Ishikawa (cell line): Measurements from ENCODE around the gene HSD17B4.

ENCODE experiments used
- EGR1 ChIP-seq: IDR thresholded peaks from 2 replicates; pipeline ENCODE4 v1.6.1; 2012
- EP300 ChIP-seq: IDR thresholded peaks from 2 replicates; pipeline ENCODE4 v1.6.1; 2012; ENCODE audit warnings: borderline replicate concordance
- FOXM1 ChIP-seq: IDR thresholded peaks from 2 replicates; pipeline ENCODE4 v1.6.1; 2012; ENCODE audit warnings: low read depth, borderline replicate concordance
- MAX ChIP-seq: IDR thresholded peaks from 2 replicates; pipeline ENCODE4 v1.6.1; 2012
- NFIC ChIP-seq: IDR thresholded peaks from 2 replicates; pipeline ENCODE4 v1.6.1; 2012
- RAD21 ChIP-seq: IDR thresholded peaks from 2 replicates; pipeline ENCODE4 v1.6.1; 2012; ENCODE audit warnings: low read depth
- REST ChIP-seq: IDR thresholded peaks from 2 replicates; pipeline ENCODE4 v1.6.1; 2012; ENCODE audit warnings: low read depth, mild to moderate bottlenecking
- TAF1 ChIP-seq: IDR thresholded peaks from 2 replicates; pipeline ENCODE4 v1.6.1; 2012; ENCODE audit warnings: low read depth, mild to moderate bottlenecking
- TCF12 ChIP-seq: IDR thresholded peaks from 2 replicates; pipeline ENCODE4 v1.6.1; 2012; ENCODE audit warnings: low read depth
- USF1 ChIP-seq: IDR thresholded peaks from 2 replicates; pipeline ENCODE4 v1.6.1; 2012
- YY1 ChIP-seq: IDR thresholded peaks from 2 replicates; pipeline ENCODE4 v1.6.1; 2012; ENCODE audit warnings: low read depth
- ZBTB7A ChIP-seq: IDR thresholded peaks from 2 replicates; pipeline ENCODE4 v1.6.1; 2012; ENCODE audit warnings: low read depth

GRCh38 chr5:119483155-119483554, 30.9 kb downstream of the HSD17B4 start:
- TF ChIP-seq TAF1 (no peak), MAX (no peak), NFIC (no peak), TCF12 (no peak), RAD21 (no peak), USF1 (no peak), YY1 (no peak), EP300 (no peak), REST (no peak), EGR1 (no peak), FOXM1 (no peak), ZBTB7A (no peak)
